ENCODE measurements around the gene PROM2.

The PROM2 gene

DNA sequence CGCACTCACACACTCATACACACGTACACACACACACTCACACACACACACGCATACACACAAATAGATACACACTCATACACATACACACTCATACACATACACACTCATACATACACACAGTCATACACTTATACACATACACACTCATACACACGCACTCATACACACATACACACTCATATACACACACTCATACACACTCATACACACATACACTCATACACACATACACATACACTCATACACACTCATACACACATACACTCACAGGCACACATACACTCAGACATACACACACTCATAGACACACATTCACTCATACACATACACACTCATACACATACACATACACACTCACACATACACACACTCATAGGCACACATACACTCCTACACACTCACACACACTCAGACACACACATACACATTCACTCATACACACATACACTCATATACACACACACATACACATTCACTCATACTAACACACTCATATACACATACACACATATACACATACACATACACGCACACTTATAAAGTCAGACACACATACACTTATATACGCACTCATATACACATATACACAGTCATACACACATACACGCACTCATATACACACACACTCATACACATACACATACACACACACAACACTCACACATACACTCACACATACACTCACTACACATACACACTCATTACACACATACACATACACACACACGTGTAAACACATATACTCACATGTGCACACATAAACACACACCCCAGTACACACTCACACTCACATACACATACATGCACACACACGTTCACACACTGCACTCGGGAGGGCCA, 51.6 kb downstream of the PROM2 start:
- H3K27ac ChIP-seq = no peak overlapping the region
- TF ChIP-seq, protein P1, sequence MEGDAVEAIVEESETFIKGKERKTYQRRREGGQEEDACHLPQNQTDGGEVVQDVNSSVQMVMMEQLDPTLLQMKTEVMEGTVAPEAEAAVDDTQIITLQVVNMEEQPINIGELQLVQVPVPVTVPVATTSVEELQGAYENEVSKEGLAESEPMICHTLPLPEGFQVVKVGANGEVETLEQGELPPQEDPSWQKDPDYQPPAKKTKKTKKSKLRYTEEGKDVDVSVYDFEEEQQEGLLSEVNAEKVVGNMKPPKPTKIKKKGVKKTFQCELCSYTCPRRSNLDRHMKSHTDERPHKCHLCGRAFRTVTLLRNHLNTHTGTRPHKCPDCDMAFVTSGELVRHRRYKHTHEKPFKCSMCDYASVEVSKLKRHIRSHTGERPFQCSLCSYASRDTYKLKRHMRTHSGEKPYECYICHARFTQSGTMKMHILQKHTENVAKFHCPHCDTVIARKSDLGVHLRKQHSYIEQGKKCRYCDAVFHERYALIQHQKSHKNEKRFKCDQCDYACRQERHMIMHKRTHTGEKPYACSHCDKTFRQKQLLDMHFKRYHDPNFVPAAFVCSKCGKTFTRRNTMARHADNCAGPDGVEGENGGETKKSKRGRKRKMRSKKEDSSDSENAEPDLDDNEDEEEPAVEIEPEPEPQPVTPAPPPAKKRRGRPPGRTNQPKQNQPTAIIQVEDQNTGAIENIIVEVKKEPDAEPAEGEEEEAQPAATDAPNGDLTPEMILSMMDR (IDR thresholded peaks at IDR 0.05) = no peak
- no peak for TF ChIP-seq ZFX (IDR thresholded peaks at IDR 0.05; ENCODE audit: borderline replicate concordance)

DNA sequence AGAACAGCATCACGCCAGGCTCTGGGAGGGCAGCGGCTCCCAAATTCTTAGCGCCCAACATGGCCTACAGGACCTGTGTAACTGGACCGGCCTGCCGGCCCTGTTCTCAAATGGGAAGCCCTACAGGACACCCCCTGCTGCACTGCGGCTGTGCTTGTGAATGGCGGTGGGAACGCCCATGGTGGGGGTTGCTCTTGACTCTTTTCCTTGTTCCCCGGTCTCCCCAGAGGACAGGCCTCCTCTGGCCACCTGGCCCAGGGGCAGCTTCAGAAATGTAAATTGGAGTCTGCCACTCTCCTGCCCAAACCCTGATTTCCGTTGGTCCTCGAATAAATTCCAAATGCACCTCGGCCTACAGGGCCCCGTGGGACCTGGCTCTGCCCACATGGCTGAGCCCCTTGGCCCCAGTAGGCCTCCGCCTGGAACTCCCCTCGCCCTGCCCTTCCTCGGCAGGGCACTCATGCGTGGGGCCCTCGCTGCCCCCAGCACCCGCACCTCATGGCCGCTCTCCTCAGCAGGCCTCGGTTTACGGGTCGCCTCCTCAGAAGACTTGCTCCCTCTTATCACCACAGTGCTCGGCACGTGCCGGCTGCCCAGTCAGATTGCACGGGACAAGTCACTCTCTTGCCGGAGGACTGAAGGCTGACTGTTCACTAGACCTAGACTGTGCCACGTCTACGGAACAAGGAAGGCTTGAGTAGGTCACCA, 52.3 kb downstream of the PROM2 start:
- TF ChIP-seq, protein P1 (IDR thresholded peaks at IDR 0.05) = no peak
- no peak overlapping the region for H3K27ac ChIP-seq

DNA sequence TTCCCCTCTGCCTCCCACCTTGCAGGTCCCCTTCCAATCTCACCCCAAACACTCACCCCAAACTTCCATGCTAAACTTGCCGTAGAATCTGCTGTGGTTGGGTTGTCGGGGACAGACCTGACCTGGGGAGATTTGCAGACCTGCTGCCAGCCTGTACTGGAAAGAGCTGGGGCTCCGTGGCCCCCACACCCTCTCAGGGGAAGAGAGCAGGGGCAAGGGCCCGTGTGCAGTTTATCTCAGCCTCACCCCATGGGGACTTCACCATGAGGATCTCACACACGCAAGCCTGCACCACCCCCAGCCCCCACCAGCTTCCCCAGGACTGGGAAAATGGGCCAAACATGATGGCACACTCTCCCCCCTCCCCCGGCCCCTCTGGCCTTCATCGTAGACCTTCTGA, 53.6 kb downstream of the PROM2 start:
- TF ChIP-seq ZFX (IDR thresholded peaks at IDR 0.05; ENCODE audit: borderline replicate concordance) = no peak
- TF ChIP-seq, protein P1 (IDR thresholded peaks at IDR 0.05) = no peak
- H3K27ac ChIP-seq = no peak overlapping the region

DNA sequence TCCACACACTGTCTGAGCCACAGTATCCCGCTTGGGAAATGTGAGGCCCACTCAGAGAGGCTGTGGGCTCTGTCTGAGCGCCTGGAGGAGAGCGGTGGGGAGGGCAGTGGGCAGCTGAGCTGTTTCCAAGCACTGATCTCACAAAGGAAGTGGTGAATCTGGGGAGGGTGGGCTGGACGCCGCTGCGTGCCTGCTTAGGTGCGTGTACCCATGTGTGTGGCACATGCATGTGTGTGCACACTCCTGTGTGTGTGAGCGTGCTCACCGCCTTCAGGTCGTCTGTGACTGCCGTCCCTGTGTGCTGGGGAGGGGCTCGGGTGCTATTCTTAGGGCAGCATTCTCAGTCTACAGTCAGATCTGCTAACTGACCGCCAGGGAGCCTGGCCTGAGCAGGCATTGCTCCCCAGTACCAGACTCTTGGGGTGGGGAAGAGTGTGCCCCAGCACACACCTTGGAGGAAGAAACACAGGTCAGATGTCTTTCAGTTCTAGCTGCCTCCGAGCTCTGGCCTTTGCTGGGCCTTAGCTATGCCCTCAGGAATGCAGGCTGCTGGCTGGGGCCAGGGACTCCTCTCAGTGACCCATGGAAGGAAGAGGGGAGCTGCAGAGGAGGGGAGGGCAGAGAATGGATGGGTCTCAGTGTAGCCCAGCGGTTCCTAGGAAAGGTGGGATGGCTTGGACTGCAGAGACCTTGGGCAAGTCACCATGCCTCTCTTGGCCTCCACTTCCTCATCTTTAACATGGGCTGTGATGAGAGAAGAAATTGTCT, 54.3 kb downstream of the PROM2 start:
- no peak for TF ChIP-seq ZFX (IDR thresholded peaks at IDR 0.05; ENCODE audit: borderline replicate concordance)
- TF ChIP-seq, protein P1 (IDR thresholded peaks at IDR 0.05) = no peak
- H3K27ac ChIP-seq = no peak overlapping the region

DNA sequence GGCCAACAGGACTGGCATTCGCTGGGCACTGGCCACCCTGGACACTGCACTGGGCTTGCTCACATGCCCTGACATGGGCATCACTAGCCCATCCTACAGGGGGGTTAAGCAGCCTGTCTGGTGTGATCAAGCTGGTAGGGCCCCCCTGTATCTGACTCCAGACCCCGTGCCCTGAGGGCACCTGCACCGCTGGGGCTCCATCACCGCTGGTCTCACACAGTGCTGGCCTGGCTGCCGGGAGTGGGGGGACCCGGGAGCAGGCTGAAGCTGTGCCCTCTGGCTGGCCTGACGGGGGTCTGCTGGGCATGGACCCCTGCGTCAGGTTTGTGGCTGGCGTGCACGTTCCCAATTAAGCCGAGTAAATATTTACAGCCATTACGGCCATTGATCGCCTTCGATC, 55.2 kb downstream of the PROM2 start:
- TF ChIP-seq, protein P1 (IDR thresholded peaks at IDR 0.05) = no peak
- TF ChIP-seq ZFX (IDR thresholded peaks at IDR 0.05; ENCODE audit: borderline replicate concordance) = no peak

DNA sequence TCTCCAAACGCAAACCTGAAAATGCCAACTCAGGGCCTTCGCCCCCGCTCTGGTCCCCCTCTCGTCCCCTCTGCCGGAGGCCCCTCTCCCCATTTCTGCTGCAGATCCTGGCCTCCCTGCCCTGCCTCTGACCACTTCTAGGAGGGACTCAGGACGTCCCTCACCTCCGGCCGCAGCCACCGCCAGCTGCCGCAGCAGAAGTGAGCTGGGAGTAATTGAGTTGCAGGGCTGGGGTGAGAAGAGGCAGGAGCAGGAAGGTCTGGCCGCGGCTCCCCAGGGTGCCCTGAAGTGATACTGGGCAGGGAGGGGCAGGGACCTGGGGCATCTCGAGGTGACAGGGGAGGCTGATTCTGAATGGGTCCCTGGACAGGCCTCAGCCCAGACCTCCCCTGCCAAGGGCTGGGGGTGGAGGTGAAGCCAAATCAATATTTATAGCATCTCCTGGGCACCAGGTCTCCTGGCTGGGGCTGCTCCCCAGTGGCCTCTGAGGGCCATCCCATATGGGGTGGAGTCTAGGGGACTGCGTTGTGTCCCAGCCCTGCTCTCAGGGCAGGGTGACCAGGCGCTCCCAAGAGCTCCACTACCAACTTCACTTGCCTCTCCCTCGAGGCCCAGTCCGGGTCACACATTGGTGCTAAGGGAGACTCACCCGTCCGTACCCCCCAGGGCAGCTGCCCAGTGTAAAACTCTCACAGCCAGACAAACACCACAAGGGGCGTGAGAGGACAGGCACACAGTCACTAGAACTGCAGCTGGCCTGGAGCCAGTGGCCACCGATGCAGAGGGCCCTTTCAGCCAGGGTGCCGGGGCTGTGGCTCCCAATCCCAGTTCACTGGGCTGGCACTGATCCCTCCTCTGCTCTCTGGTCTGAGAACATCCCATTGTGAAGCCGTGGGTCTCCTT, 55.9 kb downstream of the PROM2 start:
- H3K27ac ChIP-seq = no peak overlapping the region
- TF ChIP-seq, protein P1 (IDR thresholded peaks at IDR 0.05) = no peak
- no peak for TF ChIP-seq ZFX (IDR thresholded peaks at IDR 0.05; ENCODE audit: borderline replicate concordance)

More for the DNA sequence above, 55.2 kb downstream of the PROM2 start:
- no peak overlapping the region for H3K27ac ChIP-seq

Data from 22Rv1 (cell line).